Measurements from ENCODE around the gene FCHSD1.

Gene FCHSD1

DNA sequence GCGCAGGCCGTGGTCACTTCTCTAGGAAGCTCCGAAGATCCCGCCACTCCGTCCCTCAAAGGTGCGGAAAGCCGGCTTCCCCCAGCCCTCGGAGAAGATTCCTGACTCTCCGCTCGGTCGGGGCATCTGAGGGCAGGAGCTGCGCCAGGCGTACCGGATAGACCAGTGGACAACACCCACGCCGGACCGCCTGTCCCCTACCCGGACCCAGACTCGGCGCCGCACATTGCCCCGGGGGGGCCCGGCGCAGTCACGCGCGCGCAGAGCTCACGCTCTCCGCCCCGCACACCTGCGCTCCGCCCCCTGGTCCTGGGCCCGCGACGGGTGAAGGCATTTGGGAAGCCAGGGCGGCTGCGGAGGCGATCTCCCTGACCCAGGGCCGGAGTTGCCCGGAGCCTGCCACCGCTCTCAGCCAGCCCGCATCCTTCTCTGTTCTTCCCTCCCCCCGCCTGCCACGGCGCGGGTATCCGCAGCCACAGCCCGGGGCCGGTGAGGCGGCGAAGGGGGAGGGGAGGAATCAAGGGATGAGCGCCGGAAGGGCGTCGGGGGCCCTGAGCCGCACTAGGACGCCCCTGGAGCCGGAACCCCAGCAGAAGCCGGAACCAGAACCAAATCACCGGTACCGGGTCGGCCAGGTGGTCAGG lies 14.0 kb downstream of the FCHSD1 start:
- TF ChIP-seq USF1 (IDR thresholded peaks at IDR 0.05) = no peak
- TF ChIP-seq, protein P1, sequence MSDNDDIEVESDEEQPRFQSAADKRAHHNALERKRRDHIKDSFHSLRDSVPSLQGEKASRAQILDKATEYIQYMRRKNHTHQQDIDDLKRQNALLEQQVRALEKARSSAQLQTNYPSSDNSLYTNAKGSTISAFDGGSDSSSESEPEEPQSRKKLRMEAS (IDR thresholded peaks at IDR 0.05) = peak; percentile 9
- peak; percentile 18 for TF ChIP-seq TAF1 (IDR thresholded peaks at IDR 0.05; ENCODE audit: low read depth)
- no peak for TF ChIP-seq RAD21 (IDR thresholded peaks at IDR 0.05; ENCODE audit: low read depth)
- TF ChIP-seq TCF12 (IDR thresholded peaks at IDR 0.05; ENCODE audit: low read depth) = 0 out of 2 replicates have a peak, but pooled peaks have one; percentile 7

DNA sequence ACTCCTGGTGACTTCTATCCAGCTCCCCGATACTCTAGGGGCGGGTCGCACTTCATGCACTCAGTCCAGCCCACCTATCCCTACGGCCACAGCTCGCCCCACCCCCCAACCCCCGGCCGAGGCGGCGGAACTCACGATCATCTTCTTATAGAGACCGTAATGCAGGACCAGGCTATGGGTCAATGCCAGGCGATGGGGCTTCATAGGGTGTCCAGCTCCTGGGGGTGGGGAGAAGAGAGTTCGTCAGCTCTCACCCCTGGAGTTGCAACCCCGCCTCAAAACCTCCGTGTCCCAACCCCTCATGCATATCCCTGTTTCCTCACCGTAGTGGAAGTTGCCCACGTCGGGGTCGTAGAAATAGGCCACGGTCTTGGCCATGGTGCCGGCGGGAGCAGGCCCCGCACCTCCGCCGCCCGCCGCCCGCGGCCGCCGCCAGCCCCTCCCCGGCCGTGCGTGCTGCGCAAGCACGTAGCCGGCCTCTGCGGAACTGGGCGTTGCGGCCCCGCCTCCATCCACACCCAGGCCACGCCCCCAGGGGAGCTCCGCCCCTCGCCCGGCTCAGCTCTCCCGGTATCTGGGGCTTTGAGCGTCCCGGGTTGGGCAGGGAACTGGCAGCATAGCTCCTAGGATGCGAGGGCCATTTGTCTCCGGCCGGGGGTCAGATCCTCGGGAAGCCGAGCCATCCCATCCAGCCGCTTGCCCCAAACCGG lies 14.7 kb downstream of the FCHSD1 start, which contains the start of the genes HDAC3 and RELL2:
Gene HDAC3, minus strand, starts transcription at position 437 of the 710 bp plus-strand sequence. Its CDS starts 59 bp downstream, at position 378.
Gene RELL2, plus strand, starts transcription at position 585 of the 710 bp plus-strand sequence. CDS start 1,229 bp downstream, outside the sequence.
- TF ChIP-seq TCF12 (IDR thresholded peaks at IDR 0.05; ENCODE audit: low read depth) = 0 out of 2 replicates have a peak, but pooled peaks have one; percentile 14
- peak; percentile 5; the same call in 1 of the 2 replicates for TF ChIP-seq REST (IDR thresholded peaks at IDR 0.05; ENCODE audit: low read depth)
- TF ChIP-seq FOXM1 (IDR thresholded peaks at IDR 0.05; ENCODE audit: borderline replicate concordance, low read depth) = no peak

GRCh38 chr5:141636106-141636412 lies 15.2 kb downstream of the FCHSD1 start:
- TF ChIP-seq REST (IDR thresholded peaks at IDR 0.05; ENCODE audit: low read depth) = no peak
- TF ChIP-seq NFIC (IDR thresholded peaks at IDR 0.05) = no peak
- TF ChIP-seq USF1 (IDR thresholded peaks at IDR 0.05) = no peak
- TF ChIP-seq ZBTB7A (IDR thresholded peaks at IDR 0.05; ENCODE audit: low read depth) = no peak
- no peak for TF ChIP-seq CEBPB (IDR thresholded peaks at IDR 0.05)
- TF ChIP-seq YY1 (IDR thresholded peaks at IDR 0.05; ENCODE audit: low read depth) = no peak
- TF ChIP-seq TCF12 (IDR thresholded peaks at IDR 0.05; ENCODE audit: low read depth) = no peak

DNA sequence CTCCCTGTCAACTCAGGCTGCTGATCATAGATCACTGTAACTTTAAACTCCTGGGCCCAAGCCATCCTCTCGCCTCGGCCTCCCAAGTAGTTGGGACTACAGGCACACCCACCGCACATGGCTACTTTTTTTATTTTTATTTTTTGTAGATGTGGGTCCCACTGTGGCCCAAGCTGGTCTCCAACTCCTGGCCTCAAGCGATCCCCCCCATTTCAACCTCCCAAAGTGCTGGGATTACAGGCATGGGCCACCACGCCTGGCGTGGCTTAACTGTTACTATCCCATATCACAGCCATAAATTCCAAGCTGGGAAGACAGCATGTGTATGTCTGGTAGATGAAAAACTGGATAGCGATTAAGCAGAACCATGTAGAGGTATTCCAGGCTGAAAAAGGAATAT lies 15.6 kb downstream of the FCHSD1 start:
- TF ChIP-seq USF1 (IDR thresholded peaks at IDR 0.05) = no peak
- TF ChIP-seq ZBTB7A (IDR thresholded peaks at IDR 0.05; ENCODE audit: low read depth) = no peak
- TF ChIP-seq TAF1 (IDR thresholded peaks at IDR 0.05; ENCODE audit: low read depth) = no peak
- no peak for TF ChIP-seq EP300 (IDR thresholded peaks at IDR 0.05; ENCODE audit: borderline replicate concordance)
- no peak for TF ChIP-seq TEAD4 (IDR thresholded peaks at IDR 0.05)
- TF ChIP-seq TCF12 (IDR thresholded peaks at IDR 0.05; ENCODE audit: low read depth) = no peak
- no peak for TF ChIP-seq NFIC (IDR thresholded peaks at IDR 0.05)
- TF ChIP-seq REST (IDR thresholded peaks at IDR 0.05; ENCODE audit: low read depth) = no peak
- TF ChIP-seq EGR1 (IDR thresholded peaks at IDR 0.05) = no peak
- TF ChIP-seq FOXM1 (IDR thresholded peaks at IDR 0.05; ENCODE audit: borderline replicate concordance, low read depth) = no peak
- TF ChIP-seq CREB1 (IDR thresholded peaks at IDR 0.05; ENCODE audit: low read depth) = no peak
- TF ChIP-seq, protein P1 (IDR thresholded peaks at IDR 0.05) = no peak
- TF ChIP-seq RAD21 (IDR thresholded peaks at IDR 0.05; ENCODE audit: low read depth) = no peak
- TF ChIP-seq YY1 (IDR thresholded peaks at IDR 0.05; ENCODE audit: low read depth) = no peak
- no peak for TF ChIP-seq CEBPB (IDR thresholded peaks at IDR 0.05)

Measured in Ishikawa (cell line).